ENCODE measurements around the gene IL17RE. TPM values are rescaled to one million over a fixed set of nuclear protein-coding genes. Genes with fewer than 3 reads are reported as not detected.

IL17RE gene
- total and polyA plus RNA-seq, 9 of the 15 experiments (the other 6 are each of a cell fraction or from before 2014, with no cell fraction given) = 0.32 to 1.9 (median 0.51) TPM; not detected in 4

- H3K27me3 ChIP-seq (ENCODE audit: control insufficient read depth in 2 of 2, insufficient read depth in 2 of 2, low read length in 2 of 2) = no peaks in the 10 kb centered on the region
- H3K9me3 ChIP-seq (replicated peaks; ENCODE audit: control insufficient read depth, insufficient read depth, low read depth, low read length) = no peaks in the 10 kb centered on the region
- POLR2A ChIA-PET = interaction anchor here (0.6 to 1.6 kb wide), 3 partner anchors 8 to 15 kb away, joined by 4 to 5 read pairs (median 4); no protein-coding TSS in a partner anchor
- TF ChIP-seq TARDBP (IDR thresholded peaks at IDR 0.05) = no peak
- BruUV-seq (replicated peaks) = no TSS peak
- peaks cover 21 to 44% of the 10 kb centered on the region in 2 experiments for H3K4me1 ChIP-seq (replicated peaks in 1 of 2; ENCODE audit: control insufficient read depth in 2 of 2, insufficient read depth in 2 of 2, low read length in 2 of 2)
- 46% methylated on average over 7 of the region's 7 CpGs for WGBS (ENCODE audit: insufficient coverage, low coverage, missing lambda C conversion rate)
- in situ Hi-C loops (cut with MboI) (no loop called here), intact Hi-C loops (cut with micrococcal nuclease) (loop anchor here (5.0 kb wide), 1 partner anchor 36 kb away; the partner anchor contains the start of gene EMC3)
- H3K79me2 ChIP-seq (ENCODE audit: control insufficient read depth, insufficient read depth, low read length) = no peaks in the 10 kb centered on the region
- no peak overlapping the region for H2AFZ ChIP-seq (ENCODE audit: low read depth, low read length)
- H3K4me2 ChIP-seq (ENCODE audit: insufficient read depth, low read length) = no peak overlapping the region
- no peaks in the 10 kb centered on the region for H3K9me1 ChIP-seq (ENCODE audit: control insufficient read depth, insufficient read depth, low read length)
- H4K20me1 ChIP-seq (replicated peaks; ENCODE audit: control insufficient read depth, insufficient read depth, low read length) = no peaks in the 10 kb centered on the region
- ATAC-seq (no peak), FAIRE-seq (no peak), DNase-seq (ENCODE audit: extremely low read depth in 1 of 4, low spot score in 3 of 4) (no peak)
- H3K36me3 ChIP-seq (ENCODE audit: control insufficient read depth, insufficient read depth, low read length) = no peaks in the 10 kb centered on the region
- CTCF ChIA-PET (ENCODE audit: low intra/inter-chr PET ratio) = no interaction called here
- H3K4me3 ChIP-seq = no peak overlapping the region
- no peak overlapping the region for H3K27ac ChIP-seq (ENCODE audit: extremely low read depth, low read depth, low read length)
- H3K9ac ChIP-seq (ENCODE audit: insufficient read depth in 1 of 2, low read depth in 2 of 2, low read length in 2 of 2) = peak overlapping the region; percentile 7 to 86; a peak in 1 of 4 replicates
Measured at GRCh38 chr3:9951126-9951525, 48.5 kb downstream of the IL17RE start.

- no peaks in the 10 kb centered on the region for H4K20me1 ChIP-seq (replicated peaks; ENCODE audit: control insufficient read depth, insufficient read depth, low read length)
- no peak for DNase-seq (ENCODE audit: extremely low read depth in 1 of 4, low spot score in 3 of 4)
- H3K27me3 ChIP-seq (ENCODE audit: control insufficient read depth in 2 of 2, insufficient read depth in 2 of 2, low read length in 2 of 2) = no peaks in the 10 kb centered on the region
- no TSS peak for BruUV-seq (replicated peaks)
- no peak overlapping the region for H3K27ac ChIP-seq (ENCODE audit: extremely low read depth, low read depth, low read length)
- FAIRE-seq = no peak
- ChIA-PET POLR2A (interaction anchor here (0.6 to 1.6 kb wide), 6 partner anchors 8 to 453 kb away, joined by 3 to 5 read pairs (median 4); no protein-coding TSS in a partner anchor), CTCF (ENCODE audit: low intra/inter-chr PET ratio) (no interaction called here)
- peak overlapping the region; percentile 49 for H3K4me3 ChIP-seq
- H3K36me3 ChIP-seq (ENCODE audit: control insufficient read depth, insufficient read depth, low read length) = no peaks in the 10 kb centered on the region
- H3K4me1 ChIP-seq (replicated peaks in 1 of 2; ENCODE audit: control insufficient read depth in 2 of 2, insufficient read depth in 2 of 2, low read length in 2 of 2) = peaks cover 21 to 39% of the 10 kb centered on the region in 2 experiments
- H2AFZ ChIP-seq (ENCODE audit: low read depth, low read length) = peak overlapping the region; percentile 75
- H3K9ac ChIP-seq (ENCODE audit: insufficient read depth in 1 of 2, low read depth in 2 of 2, low read length in 2 of 2) = peak overlapping the region; percentile 7 to 86; a peak in 2 of 4 replicates
- peak overlapping the region; percentile 73 for H3K4me2 ChIP-seq (ENCODE audit: insufficient read depth, low read length)
- in situ Hi-C loops (cut with MboI) (no loop called here), intact Hi-C loops (cut with micrococcal nuclease) (loop anchor here (5.0 kb wide), 1 partner anchor 36 kb away; the partner anchor contains the start of gene EMC3)
- H3K9me3 ChIP-seq (replicated peaks; ENCODE audit: control insufficient read depth, insufficient read depth, low read depth, low read length) = no peaks in the 10 kb centered on the region
- 46% methylated on average over 10 of the region's 10 CpGs for WGBS (ENCODE audit: insufficient coverage, low coverage, missing lambda C conversion rate)
- H3K79me2 ChIP-seq (ENCODE audit: control insufficient read depth, insufficient read depth, low read length) = no peaks in the 10 kb centered on the region
- ATAC-seq = no peak
- H3K9me1 ChIP-seq (ENCODE audit: control insufficient read depth, insufficient read depth, low read length) = no peaks in the 10 kb centered on the region
- TF ChIP-seq E2F6 (IDR thresholded peaks at IDR 0.05; ENCODE audit: borderline replicate concordance in 1 of 2, extremely low read depth in 1 of 2, insufficient read depth in 1 of 2, insufficient read length in 1 of 2, low read depth in 1 of 2, low read length in 1 of 2, poor library complexity in 1 of 2, severe bottlenecking in 1 of 2) (no peak), ADNP (tag; IDR thresholded peaks at IDR 0.05) (peak; percentile 14; the same call in 1 of the 2 replicates), BCOR (IDR thresholded peaks at IDR 0.05) (peak; percentile 96), NRF1 (conservative IDR thresholded peaks at IDR 0.05 in 1 of 2, IDR thresholded peaks at IDR 0.05 in 1 of 2) (no peak), TARDBP (IDR thresholded peaks at IDR 0.05) (no peak), CEBPB (tag; IDR thresholded peaks at IDR 0.05) (peak; percentile 50), POLR2B (IDR thresholded peaks at IDR 0.05; ENCODE audit: low read depth, partially characterized antibody) (peak; percentile 18), BRD4 (IDR thresholded peaks at IDR 0.05) (0 out of 2 replicates have a peak, but pooled peaks have one; percentile 39), JUN (IDR thresholded peaks at IDR 0.05; ENCODE audit: borderline replicate concordance, low read depth, low read length) (no peak), JUN (CRISPR knock-in tag; IDR thresholded peaks at IDR 0.05; ENCODE audit: borderline replicate concordance) (no peak), SMARCA5 (IDR thresholded peaks at IDR 0.05) (peak; percentile 97), SAFB2 (IDR thresholded peaks at IDR 0.05; ENCODE audit: borderline replicate concordance, low read depth, low read length, severe bottlenecking) (no peak), IRF2 (CRISPR knock-in tag; IDR thresholded peaks at IDR 0.05) (no peak), RBM25 (IDR thresholded peaks at IDR 0.05; ENCODE audit: low read depth, low read length, severe bottlenecking) (peak; percentile 94), DACH1 (IDR thresholded peaks at IDR 0.05; ENCODE audit: partially characterized antibody) (peak; percentile 14), KDM1A (IDR thresholded peaks at IDR 0.05) (peak; percentile 39 to 82)
Measured at GRCh38 chr3:9951598-9951961, 48.9 kb downstream of the IL17RE start.

All from K562 (cell line).